ENCODE measurements around the gene CYP20A1.

Gene CYP20A1

GRCh38 chr2:203346612-203347011 is 107.8 kb downstream of the CYP20A1 start:
- Histone ChIP-seq H3K79me2 (ENCODE audit: insufficient read depth, low read length) (peaks cover 3% of the 10 kb centered on the region; the same call in 1 of the 2 replicates), H2AFZ (ENCODE audit: low read depth, low read length, severe bottlenecking) (no peak overlapping the region), H3K9me2 (replicated peaks; ENCODE audit: insufficient read depth, low read length) (no peaks in the 10 kb centered on the region)

GRCh38 chr2:203347375-203347774 is 108.6 kb downstream of the CYP20A1 start:
- Histone ChIP-seq H2AFZ (ENCODE audit: low read depth, low read length, severe bottlenecking) (no peak overlapping the region), H3K27me3 (ENCODE audit: low read length) (no peaks in the 10 kb centered on the region), H3K4me2 (ENCODE audit: low read depth, low read length, poor library complexity, severe bottlenecking) (no peak overlapping the region), H3K36me3 (ENCODE audit: low read length) (no peaks in the 10 kb centered on the region), H3K4me3 (ENCODE audit: insufficient read depth, low read length, poor library complexity, severe bottlenecking) (no peak overlapping the region), H3K27ac (ENCODE audit: low read depth, low read length) (no peak overlapping the region), H3K9ac (ENCODE audit: low read length) (no peak overlapping the region), H4K20me1 (ENCODE audit: low read depth, low read length) (no peaks in the 10 kb centered on the region), H3K9me3 (ENCODE audit: insufficient read depth, low read length) (no peaks in the 10 kb centered on the region), H3K9me2 (replicated peaks; ENCODE audit: insufficient read depth, low read length) (no peaks in the 10 kb centered on the region), H3F3A (ENCODE audit: insufficient read depth) (no peaks in the 10 kb centered on the region), H3K79me2 (ENCODE audit: insufficient read depth, low read length) (peaks cover 4% of the 10 kb centered on the region; the same call in 1 of the 2 replicates)
- TF ChIP-seq EZH2phosphoT487 (conservative IDR thresholded peaks at IDR 0.05; ENCODE audit: low read length) (no peak), CTCF (IDR thresholded peaks at IDR 0.05; ENCODE audit: insufficient read depth, low read length, poor library complexity, severe bottlenecking) (no peak)

More at GRCh38 chr2:203346612-203347011, 107.8 kb downstream of the CYP20A1 start:
- Histone ChIP-seq H3K36me3 (ENCODE audit: low read length) (no peaks in the 10 kb centered on the region), H3K4me3 (ENCODE audit: insufficient read depth, low read length, poor library complexity, severe bottlenecking) (no peak overlapping the region), H3K27ac (ENCODE audit: low read depth, low read length) (no peak overlapping the region), H3K27me3 (ENCODE audit: low read length) (no peaks in the 10 kb centered on the region), H3K9ac (ENCODE audit: low read length) (no peak overlapping the region), H3K9me3 (ENCODE audit: insufficient read depth, low read length) (no peaks in the 10 kb centered on the region), H3K4me2 (ENCODE audit: low read depth, low read length, poor library complexity, severe bottlenecking) (no peak overlapping the region), H3F3A (ENCODE audit: insufficient read depth) (no peaks in the 10 kb centered on the region), H4K20me1 (ENCODE audit: low read depth, low read length) (no peaks in the 10 kb centered on the region)
- TF ChIP-seq EZH2phosphoT487 (conservative IDR thresholded peaks at IDR 0.05; ENCODE audit: low read length) (no peak), CTCF (IDR thresholded peaks at IDR 0.05; ENCODE audit: insufficient read depth, low read length, poor library complexity, severe bottlenecking) (no peak)

GRCh38 chr2:203352604-203353255 is 113.9 kb downstream of the CYP20A1 start:
- H3K79me2 ChIP-seq (ENCODE audit: insufficient read depth, low read length), result peaks cover 20% of the 10 kb centered on the region; the same call in 1 of the 2 replicates
- no peaks in the 10 kb centered on the region for H3K27me3 ChIP-seq (ENCODE audit: low read length)
- H3K9ac ChIP-seq (ENCODE audit: low read length), result no peak overlapping the region
- H3K9me3 ChIP-seq (ENCODE audit: insufficient read depth, low read length), result no peaks in the 10 kb centered on the region
- H3F3A ChIP-seq (ENCODE audit: insufficient read depth), result no peaks in the 10 kb centered on the region
- H3K27ac ChIP-seq (ENCODE audit: low read depth, low read length), result no peak overlapping the region
- no peaks in the 10 kb centered on the region for H3K9me2 ChIP-seq (replicated peaks; ENCODE audit: insufficient read depth, low read length)
- H4K20me1 ChIP-seq (ENCODE audit: low read depth, low read length), result no peaks in the 10 kb centered on the region
- no peaks in the 10 kb centered on the region for H3K36me3 ChIP-seq (ENCODE audit: low read length)
- no peak for TF ChIP-seq CTCF (IDR thresholded peaks at IDR 0.05; ENCODE audit: insufficient read depth, low read length, poor library complexity, severe bottlenecking)
- TF ChIP-seq EZH2phosphoT487 (conservative IDR thresholded peaks at IDR 0.05; ENCODE audit: low read length), result no peak
- H3K4me2 ChIP-seq (ENCODE audit: low read depth, low read length, poor library complexity, severe bottlenecking), result no peak overlapping the region
- no peak overlapping the region for H3K4me3 ChIP-seq (ENCODE audit: insufficient read depth, low read length, poor library complexity, severe bottlenecking)
- H2AFZ ChIP-seq (ENCODE audit: low read depth, low read length, severe bottlenecking), result no peak overlapping the region

Data from SU-DHL-6 (cell line).